Inferior parietal cortex (tissue), 1 donor: ENCODE measurements around the gene DOK6.

Experiments
- DNase-seq: peaks from one replicate; pipeline ENCODE4 v3.0.0-alpha.2; 2016; ENCODE audit errors: extremely low spot score

DOK6 gene

GRCh38 chr18:69686861-69687260 is 286.2 kb downstream of the DOK6 start:
- DNase-seq: no peak

DNA sequence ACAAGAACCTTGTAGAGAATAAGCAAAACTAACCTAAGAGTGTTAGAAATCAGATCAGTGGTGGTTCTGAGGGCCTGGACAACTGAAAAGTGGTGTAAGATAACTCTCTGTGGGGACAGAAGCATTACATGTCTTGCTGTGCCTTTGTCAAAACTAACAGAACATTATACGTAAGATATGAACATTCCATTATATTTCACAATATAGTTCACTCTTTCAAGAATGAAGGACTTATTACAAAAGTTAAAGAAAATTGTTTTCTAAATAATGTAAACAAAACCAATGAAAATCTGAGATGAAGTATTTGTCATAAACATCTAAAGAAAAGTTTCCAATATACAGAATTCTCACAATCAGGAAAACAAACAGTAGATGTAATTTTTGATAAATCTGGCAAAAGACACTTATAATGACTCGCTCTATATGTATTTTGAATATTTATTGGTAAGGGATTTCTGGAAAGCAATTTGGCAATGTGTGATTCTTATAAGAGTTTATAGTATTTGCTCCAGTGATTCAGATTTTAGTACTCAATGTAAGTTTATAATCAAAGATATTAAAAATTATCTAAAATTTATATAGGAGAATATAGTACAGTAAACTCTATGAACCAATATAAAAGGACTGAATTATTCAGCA is 288.6 kb downstream of the DOK6 start:
- no peak for DNase-seq

DNA sequence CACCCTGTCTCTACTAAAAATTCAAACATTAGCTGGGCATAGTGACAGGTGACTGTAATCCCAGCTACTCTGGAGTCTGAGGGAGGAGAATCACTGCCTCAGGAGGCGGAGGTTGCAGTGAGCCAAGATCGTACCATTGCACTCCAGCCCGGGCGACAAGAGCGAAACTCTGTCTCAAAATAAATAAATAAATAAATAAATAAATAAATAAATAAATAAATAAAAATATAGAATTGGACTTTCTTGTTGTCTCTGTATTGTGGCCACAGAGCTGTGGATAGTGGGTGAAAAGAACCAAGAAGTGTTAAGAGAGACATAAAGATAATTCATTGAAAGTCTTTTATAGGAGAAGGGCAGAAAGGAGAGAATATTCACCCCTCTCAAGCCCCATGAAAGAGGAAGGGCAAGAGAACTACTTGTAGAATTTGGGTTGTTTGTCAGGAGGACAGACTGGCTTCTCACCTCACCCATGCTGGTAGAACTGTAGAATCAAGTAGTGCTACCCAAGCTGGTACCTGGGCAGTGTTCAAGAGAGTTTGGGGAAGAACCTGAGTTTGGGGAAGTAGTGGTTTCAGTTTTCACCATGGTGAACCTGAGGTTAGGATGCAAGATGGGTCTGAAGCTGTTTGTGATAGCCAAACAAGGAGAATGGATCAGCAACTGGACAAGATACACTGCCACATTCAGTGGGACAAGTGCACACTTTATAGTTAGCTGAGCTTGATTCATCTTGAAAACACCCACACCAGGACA is 290.5 kb downstream of the DOK6 start:
- no peak for DNase-seq

- no peak for DNase-seq
Observed at GRCh38 chr18:69697069-69697468, 296.4 kb downstream of the DOK6 start.

DNA sequence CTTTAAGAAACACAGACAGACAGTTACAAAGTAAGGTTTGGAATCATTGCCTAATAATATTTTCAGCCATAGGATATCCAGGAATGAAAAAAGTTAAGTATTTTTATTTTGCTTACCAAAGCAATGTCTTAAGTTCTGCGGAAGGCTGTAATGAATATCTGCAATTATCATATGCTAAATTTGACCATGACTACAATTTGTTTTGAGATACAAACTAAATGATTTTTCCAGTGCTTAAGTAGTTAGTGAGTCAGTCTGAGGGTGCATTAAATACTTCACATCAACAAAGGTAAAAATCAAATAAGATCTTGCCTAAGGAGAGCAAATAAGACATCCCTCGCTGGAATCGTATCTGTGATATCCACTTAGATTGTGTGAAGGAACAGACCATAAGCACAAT is 297.0 kb downstream of the DOK6 start:
- DNase-seq: no peak

- no peak for DNase-seq
Observed at GRCh38 chr18:69701305-69701704, 300.6 kb downstream of the DOK6 start.

GRCh38 chr18:69703461-69703860 is 302.8 kb downstream of the DOK6 start:
- DNase-seq: no peak

GRCh38 chr18:69705987-69706386 is 305.3 kb downstream of the DOK6 start:
- no peak for DNase-seq

DNA sequence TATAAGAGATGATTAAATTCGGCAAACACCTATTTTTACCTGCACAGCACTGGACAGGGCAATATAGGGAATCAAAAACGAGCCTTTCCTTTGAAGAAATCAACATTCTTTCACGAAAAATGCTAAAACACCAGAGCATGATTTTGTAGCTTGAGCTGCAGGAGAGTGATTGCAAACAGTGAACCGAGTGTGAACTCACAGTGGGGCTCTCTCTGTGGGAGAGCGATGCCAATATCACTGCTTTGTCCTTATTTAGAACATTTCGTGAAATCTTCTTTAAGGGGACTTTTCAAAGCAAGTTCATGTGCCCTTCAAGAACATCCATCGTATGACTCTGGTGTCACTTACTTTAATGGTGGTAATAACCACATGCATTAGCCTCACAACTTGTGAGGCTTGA is 308.2 kb downstream of the DOK6 start:
- no peak for DNase-seq

DNA sequence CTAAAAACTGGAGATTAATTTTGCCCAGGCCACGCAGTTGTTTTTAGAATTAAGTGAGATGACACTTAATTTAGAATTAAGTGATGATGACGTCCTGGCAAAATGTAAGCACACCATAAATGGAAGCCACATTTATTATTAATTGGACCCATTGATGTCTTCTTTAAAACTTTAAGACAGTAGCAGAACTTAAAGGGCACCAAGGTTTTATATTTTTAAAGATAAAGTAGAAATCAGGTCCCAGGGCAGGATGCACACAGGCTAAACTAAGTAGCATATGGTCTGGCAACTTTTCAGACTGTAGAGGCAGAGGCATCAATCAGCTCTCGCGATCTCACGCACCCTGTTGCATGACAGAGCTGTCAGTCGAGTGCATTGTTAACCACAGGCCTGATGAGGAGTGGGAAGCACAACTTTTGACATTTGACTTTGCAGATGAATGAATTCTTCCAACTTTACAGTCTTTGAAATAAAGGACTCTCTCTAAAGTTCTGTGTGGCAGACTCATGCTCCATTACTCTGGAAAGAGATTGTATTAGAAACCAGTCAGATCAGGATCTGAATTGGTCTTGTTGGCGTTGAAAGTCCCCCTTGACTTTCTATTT is 314.6 kb downstream of the DOK6 start:
- no peak for DNase-seq

- no peak for DNase-seq
Observed at GRCh38 chr18:69717586-69717985, 316.9 kb downstream of the DOK6 start.

DNA sequence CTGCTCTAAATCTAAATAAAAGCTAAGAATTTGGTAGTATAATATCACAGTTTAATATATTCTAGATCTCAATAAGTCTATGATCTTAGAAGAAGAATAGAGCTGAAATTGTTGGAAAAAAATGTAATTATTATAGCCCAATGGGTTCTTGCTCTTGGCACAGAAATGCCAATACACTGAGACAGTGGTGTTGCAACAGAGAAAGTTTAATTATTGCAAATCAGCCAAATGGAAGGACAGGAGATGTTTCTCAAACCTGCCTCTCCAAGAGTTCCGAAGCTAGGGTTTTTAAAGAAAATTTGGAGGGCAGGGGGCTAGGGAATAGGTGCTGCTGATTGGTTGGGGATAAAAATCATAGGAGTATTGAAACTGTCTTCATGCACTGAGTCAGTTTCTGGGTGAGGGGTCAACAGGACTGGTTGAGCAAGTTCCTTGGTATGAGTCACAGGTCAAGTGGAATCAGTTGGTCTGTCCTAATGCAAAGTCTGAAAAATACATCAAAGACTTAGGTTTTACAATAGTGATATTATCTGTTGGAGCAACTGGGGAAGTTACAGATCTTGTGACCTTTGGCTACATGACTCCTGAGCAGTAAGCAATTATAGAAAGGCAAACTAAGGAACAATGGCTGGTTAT is 318.3 kb downstream of the DOK6 start:
- DNase-seq: no peak

DNA sequence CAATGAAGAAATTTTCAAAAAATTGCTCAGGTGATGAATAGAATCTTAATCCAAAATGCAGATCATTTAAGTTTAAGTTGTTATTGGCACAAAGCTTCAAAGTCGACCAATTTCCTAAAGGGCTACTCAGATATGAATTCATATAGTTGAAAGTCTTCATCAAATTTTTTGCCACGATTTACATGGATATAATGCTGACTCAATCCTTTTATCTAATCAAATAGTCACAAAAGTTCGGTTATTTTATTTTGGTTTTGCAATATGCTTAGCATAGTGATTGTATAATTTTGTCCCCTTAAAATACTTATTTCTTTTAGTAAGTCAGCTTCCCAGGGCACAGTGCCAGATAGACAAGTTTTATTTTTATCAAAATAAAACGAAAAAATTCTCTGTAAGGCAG is 319.7 kb downstream of the DOK6 start:
- no peak for DNase-seq

DNA sequence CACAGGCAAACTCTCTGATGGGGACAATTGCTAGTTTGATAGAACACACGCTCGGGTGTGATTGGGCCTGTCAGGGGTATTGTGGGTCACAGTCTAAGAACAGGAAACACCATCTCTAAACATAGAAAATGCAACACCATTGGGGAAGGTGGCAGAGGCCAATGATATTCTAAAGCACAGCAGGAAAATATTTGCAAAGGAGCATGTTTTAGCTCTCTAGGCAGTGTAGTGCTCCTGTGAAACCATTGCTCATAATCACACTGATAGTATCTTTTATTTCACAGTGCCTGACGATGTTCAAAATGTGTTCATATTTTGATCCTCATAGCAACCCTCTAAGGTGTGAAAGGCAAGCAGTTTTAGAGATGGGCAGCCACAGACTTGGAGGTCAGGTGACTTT is 322.7 kb downstream of the DOK6 start:
- no peak for DNase-seq

GRCh38 chr18:69725009-69725408 is 324.3 kb downstream of the DOK6 start:
- peak; percentile 45 for DNase-seq

DNA sequence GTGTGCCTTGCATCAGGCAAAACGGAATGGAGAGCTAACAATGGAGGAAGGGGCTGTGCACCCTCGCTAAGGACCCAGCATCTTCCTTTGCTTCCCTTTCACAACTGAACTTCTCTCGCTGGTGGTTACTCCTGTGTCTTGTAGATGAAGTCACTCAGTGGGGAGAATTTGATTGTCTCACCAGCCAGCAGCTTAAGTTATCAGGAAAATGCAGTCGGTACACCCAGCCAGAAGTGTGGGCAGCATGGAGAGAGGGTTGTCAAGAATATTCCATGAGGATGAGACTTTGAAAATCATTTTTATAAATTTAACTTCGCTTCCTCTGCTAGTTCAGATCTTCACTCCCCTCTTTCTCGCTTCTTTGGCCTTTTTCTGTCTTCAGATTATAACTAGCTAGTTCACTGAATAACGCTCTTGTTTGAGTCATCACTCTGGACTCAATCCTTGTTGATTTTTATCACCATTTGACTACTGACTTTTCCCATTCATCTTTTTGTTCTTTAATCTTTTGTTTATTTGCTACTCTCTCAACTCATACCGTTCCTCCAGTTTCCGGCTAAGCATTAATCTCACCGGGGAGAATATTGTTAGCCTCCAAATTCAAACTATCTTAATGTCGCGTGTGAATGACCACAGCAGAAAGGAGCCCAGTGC is 325.3 kb downstream of the DOK6 start:
- DNase-seq: no peak

DNA sequence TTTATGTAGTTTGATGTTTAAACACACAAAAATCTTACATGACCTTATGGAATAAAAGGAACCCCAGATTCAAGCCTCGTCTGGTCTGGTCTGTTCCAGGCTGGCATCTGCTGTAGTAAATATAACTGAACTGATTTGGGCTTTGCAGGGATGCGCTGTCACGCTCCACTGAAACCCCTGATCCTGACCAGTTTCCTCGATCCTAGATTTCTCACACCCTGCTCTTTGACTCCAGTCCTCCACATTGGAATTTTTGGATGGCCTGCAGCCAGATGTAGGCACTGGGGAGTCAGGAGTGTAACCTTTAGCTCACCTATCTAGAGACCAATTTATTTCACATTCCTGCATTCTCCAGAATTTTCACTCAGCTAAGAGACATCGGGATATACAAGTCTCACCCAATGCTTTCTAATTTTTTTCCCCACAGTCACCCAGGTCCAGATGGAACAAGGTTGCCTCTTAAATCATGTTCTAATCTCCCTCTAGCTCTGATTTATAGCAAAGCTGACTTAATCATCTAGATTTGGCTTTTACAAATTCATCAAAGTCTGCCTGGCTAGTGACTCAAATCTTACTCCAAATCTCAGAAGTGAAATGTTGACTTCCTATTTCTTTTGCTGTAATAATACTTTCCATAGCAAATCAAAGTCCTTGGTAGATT is 327.4 kb downstream of the DOK6 start:
- DNase-seq: no peak

DNA sequence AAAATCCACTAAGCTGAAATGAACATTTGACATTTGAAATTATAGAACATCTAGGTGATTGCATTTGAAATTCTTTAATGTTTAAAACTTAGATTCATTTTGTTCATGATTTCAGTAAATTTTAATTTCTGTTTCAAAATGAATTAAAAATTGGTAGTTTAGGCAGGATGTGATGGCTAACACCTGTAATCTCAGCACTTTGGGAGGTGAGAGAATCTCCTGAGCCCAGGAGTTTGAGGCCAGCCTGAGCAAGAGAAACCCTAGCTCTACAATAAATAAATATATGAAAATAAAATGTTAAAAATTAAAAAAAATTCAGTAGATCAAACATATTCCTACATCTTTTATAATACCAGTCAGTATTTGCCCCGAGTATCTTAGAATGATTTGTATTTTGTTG is 330.0 kb downstream of the DOK6 start:
- DNase-seq: no peak

DNA sequence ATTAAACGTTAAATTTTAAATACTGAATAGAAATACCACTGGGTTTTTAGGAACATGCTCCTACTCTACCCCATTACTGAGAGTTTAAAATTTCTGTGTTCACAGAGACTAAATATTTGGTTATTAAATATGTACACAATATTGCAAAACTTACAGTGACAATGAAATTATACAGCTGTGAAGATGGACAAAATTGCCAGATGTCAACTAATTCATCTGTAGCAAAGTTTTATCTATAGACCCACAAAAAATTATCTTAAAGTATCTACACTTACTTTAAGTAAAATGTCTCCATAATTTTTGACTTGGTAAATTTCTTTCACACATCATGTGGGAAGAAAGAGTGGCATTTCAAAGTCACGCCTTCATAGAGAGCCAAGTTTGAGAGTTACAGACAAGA is 333.8 kb downstream of the DOK6 start:
- no peak for DNase-seq

DNA sequence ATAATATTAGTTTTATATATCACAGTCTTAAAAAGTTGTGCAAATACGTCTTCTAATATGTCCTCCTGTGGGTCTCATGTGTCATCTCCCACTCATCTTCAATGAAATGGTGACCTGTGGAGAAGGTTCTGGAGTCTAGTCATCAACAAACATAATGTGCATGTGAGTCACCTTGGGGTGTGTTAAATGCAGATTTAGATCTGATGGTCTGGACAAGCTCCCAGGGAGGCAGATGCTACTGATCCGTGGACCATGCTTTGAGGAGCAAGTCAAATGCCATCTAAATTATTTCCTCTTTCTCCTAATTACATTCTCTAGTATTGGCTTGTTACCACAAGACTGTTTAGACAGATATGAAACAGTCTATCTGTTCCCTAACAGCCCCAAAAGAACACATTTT is 336.0 kb downstream of the DOK6 start:
- DNase-seq: no peak

DNA sequence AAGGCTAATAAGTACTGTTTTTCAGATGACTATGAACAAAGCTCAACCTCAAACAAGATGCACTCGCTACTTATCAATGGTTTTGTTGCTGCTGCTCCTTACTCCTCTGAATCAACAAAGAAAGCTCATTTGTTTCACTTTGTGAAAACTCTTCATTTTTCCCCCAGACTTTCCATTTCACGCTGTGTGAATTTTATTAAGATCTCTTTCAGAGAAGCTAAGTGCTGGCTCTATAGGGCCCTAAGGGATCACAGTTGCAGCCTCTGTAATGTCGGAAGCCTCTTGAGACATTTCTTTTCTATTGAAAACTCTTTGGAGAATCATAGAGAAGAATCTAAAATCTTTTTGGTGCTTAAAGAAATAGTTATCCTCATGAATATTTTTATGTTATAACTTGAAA is 337.2 kb downstream of the DOK6 start:
- DNase-seq: no peak

- no peak for DNase-seq
Observed at GRCh38 chr18:69747388-69747787, 346.7 kb downstream of the DOK6 start.
